HS-5 (cell line): Measurements from ENCODE around the gene DPYD.
"Not testable (repeated sequence)": the region's sequence is repeated elsewhere in the genome, so short reads cannot be mapped to it uniquely, and the experiment has no call there.

ENCODE experiments used
- DNase-seq: peaks from one replicate; pipeline ENCODE4 v3.0.0-alpha.2; 2012; ENCODE audit warnings: low read depth

DPYD gene

DNA sequence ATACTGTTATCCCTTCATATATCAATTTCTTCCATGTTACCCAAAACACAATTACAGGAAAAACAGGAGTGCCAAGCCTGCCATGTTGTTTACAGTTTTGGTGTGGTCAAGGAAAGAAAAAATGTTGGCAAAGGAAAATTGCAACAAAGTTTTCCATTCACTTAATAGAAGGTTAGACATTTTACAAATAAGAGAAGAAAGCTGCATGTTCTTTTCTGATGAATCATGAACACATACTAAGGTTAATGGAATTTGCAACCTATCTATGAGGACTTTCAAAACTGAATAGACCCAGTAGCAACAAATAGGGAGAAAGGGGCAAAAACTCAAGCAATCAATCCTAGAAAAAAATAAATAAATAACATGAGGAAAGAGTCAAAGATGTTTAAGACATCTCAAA is 556.7 kb downstream of the DPYD start:
- peak; percentile 24 for DNase-seq

DNA sequence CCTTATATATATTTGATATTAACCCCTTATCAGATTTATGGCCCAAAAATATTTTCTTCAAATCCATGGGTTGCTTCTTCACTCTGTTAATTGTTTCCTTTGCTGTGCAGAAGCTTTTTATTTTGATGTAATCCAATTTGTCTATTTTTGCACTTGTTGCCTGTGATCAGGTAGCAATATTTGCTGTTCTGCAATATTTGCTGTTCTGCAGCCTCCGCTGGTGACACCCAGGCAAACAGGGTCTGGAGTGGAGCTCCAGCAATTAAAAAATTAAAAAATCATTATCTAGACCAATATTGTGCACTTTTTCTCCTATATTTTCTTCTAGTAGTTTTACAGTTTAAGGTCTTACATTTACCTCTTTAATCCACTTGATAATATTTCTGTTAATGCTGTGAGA is 564.5 kb downstream of the DPYD start:
- DNase-seq = no peak

DNA sequence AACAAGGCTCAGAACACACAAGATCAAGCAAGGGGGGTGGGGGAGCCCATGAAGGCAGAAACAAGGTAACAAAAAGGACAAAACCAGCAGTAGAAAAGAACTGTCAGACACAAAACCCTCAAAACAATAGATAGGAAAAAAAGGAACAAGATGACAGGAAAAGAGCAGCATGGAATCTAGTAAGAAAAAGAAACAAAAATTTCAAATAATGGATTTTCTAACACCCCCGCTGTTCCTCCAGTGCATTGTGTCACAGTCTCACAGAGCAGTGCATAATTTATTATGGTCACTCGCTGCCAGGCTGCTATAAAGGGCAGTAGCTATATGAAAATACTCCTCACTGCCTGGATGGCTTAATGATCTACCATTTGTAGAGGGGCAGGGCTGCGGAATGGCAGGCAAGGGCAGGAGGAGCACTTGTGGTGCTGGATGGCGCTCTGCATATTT is 567.9 kb downstream of the DPYD start:
- DNase-seq = no peak

DNA sequence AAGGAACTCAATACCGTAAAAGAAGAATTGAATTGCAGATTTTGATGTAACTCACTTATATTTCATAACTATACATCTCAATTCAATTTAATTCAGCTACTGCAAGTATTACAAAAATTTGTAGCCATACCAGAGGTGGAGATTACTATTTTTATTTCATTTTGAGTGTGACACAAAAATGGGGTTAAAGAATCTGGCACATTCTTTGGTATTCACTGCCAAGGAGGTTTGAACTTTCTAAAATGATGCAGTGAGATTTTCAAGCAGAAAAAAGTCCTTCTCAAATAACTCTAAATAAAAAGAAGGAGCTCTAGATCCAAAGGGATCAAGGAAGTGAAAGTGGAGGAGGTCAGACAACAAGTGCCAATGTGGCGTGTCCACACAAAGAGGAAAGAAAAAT is 569.0 kb downstream of the DPYD start:
- no peak for DNase-seq

DNA sequence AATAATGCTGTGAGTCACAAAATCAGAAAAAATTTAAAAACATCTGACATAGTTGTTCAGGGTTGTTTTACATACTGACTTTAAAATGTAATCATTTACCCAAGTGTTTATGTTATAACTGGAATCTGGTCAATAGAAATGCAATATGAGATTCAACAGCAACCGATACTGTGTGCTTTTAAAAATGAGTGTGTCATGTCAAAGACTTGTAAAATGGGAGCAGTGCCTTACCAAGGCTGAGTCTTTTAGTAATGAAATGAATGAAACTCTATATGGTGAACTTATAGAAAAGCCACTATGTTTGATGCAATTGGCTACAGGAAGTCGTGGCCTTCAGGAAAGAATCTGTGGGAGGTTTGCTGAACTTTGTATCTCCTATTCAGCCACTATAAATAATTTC is 570.2 kb downstream of the DPYD start:
- DNase-seq = no peak

DNA sequence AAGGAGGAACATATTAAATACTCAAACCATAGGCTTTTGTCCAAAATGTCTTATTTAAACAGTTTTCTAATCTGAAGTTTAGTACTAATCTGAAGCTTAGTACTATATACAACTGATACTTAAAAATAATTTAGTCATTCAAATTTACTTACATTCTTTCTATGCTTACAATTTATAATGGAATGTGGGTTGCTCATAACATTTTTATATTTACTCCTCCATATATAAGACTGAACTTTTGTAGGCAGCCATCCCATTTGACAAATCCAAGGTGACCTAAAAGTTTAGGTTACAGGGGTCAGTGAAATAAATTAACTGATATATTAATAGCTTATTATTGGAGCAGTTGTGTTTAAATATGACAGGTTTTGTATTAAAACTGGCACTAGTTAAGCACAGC is 570.6 kb downstream of the DPYD start:
- DNase-seq = no peak

DNA sequence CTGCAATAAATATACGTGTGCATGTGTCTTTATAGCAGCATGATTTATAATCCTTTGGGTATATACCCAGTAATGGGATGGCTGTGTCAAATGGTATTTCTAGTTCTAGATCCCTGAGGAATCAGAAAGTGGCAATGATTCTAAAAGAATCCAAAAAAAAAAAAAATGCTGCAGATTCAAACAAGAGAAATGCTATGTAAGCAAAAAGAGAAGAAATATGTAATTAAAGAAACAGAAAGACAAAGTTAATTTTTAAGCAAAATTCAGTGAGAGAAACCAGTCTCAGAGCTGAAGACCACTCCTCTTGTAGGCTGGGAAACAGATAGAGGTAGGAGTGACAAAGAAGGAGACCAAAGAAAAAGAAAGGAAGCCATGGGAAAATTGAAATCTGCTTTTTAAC is 571.0 kb downstream of the DPYD start:
- DNase-seq = not testable (repeated sequence)

DNA sequence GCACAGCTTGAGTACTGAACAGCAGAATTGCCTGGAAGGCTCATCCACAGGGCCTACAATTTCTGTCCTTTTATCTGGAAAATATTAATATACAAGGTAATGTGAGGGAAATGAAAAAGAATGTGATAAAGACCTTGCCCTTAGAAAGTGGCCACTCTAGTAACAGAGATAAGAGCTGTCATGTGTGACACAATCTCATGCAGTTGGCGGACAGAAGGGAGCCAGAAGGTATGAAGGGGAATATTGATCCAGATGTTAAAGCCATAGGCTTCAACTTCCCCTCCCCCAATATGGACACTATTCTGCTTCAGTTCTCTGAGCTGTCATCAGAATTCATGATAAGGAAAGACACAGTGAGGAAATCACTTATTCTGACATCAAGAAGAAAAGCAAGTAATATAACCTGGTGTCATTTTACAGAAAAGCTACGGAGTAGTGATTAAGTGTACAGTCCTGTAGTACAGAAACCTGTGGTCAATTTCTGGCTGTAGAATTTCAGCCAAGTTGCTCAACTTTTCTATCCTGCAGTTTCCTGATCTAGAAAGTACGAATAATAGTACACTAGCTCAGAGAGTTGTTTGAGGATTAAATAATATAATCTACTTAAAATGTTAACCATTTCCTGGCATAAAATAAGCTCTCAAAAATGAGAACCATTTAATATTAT is 572.1 kb downstream of the DPYD start:
- DNase-seq = no peak

DNA sequence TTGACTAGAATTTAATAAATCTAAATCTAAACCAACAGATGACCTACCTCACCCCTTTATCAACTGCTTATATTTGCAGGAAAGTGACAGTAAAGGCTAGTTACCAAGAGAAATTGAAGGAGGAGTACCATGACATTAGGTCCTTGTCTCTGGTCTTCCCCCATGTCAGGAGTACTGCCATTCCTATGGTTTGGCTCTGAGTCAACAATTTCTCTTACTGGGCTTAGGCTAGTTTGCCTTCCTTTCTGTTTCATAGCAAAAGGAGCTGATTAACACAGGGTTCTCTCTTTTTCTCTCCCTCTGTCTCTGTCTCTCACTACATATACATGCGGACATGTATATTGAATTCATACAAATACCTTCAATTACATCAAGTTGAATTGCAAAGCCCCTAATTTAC is 579.9 kb downstream of the DPYD start:
- no peak for DNase-seq

DNA sequence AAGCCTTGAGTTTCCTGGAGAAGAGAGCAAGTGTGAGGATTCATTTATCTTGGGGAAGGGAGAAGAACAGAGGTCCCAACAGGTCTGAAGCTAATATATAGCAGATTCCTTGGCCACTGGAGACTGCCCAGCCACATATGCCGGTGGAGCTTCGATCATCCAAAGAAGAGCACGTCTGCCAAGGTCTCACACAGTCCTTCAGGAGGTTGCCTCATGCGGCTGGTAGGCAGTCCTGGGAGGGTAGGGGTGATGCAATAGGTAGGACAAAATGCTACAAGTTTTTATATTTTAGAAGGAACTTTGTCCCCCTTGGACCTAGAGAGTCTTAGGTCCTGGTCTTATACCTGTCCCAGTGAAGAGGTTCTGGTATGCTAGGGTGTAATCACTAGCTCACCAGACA is 582.5 kb downstream of the DPYD start:
- no peak for DNase-seq

DNA sequence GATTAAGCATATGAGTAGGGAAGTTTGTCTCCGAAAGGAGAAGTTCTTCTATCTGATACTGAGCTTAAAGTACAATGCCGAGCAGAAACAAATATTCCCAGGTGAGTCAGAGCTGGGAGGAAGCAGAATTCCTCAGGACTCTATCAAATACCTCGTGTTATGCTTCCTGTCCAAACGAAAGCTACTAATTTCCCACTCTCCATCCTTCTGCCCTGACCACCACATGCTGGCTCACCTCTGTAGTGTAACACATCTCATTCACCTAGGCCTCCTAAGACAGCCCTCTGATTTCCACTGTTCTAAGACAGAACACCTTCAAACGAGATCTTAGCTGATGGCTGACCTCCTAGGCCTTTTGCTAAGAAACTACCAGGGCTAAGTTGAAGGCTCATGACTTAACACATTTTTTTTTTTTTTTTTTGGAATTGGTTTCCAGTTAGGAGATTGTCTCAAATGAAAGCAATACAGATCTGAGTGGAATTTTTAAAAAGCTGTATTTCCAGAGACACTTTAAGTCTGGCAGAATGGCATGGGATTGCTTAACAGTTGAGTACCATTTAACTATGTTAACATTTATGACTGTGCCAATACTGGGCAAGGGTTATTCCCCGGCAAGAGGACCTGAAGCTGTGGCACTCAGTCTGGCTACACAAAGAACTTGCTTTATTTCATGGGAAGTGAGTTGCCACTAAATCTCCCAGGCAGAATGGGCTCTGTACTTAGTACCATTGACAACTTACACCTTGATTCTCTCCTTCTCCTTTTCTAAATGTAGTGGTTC is 583.4 kb downstream of the DPYD start:
- DNase-seq = no peak

DNA sequence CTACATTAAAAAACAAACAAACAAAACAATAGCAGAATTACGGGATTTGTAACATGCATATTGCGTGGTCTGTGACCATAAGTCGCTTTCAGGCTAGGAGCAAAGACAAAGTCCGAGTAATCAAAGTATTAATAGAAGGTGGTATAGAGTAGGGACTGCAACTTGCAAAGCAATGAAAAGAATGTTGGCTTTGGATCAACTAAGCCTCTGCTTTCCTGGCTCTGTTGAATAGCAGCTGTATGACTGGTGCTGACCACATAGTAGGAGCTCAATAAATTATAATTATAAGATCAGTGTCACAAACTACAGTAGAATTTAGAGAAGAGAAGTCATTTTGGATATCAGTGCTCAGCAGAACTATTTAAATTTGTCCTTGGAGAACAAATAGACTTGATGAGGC is 586.4 kb downstream of the DPYD start:
- peak; percentile 67 for DNase-seq

DNA sequence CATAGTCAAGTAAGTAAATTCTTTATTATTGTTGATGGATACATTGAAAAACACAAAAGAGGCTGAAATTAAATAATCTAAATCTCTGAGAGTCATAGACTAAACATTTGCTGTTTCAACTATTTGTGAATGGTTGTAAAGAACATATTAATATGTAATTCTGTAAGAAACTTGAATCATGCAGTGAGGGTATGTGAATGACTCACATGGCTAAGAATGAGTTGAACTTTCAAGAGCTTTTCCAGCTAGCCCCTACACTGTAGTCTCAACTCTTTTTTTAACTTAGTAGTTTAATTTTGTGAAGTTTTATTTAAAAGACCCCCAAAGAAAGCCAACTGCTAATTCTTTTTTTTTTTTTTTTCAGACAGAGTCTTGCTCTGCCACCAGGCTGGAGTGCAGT is 588.1 kb downstream of the DPYD start:
- no peak for DNase-seq

DNA sequence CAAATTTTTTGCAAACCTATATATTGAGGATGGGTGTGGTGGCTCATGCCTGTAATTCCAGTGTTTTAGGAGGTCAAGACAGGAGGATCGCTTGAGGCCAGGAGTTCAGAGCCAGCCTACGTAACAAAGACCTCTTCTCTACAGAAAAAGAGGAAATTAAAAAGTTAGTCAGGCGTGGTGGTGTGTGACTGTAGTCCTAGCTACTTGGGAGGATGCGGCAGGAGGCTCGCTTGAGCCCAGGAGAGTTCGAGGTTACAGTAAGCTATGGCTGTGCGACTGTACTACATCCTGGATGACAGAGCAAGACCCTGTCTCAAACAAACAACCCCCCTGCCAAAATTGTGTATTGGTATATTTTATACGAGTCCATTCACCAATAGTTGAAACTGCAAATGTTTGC is 589.7 kb downstream of the DPYD start:
- DNase-seq = no peak

DNA sequence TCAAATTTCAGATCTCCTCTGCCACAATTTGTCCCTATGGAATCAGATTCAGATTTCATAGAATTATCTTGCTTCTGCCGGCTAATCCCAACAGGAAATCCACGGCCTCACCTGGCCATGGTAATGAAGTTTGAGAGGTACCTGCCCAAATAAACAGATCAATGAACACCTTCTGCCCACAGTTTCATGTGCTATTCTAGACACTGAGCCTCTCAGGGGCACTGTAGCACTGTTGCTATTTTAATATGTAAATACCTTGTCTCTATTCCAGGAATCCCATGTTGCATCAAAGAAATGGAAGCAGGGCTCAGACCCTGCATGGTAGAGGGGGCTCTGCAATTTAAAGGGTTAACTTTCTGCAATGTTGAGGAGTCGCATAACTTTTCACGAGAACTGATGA is 606.1 kb downstream of the DPYD start:
- DNase-seq = no peak

DNA sequence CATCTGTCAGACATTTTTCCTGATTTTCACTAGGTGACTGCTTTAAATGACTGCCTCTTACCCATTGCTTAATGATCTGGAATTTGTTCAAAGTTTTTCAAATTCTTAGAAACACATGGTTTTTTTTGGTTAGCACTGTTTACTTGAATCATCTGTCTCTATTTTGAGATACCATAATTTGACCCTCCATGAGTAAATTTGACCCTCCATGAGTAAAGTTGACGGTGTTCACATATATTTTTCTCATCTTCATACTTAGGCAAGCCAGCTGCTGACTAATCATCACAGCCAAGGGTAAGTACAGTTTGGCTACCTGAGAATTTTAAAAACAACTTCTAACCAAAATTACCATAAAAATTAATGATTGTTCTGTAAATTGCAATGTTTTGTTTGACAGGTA is 612.7 kb downstream of the DPYD start:
- peak; percentile 78 for DNase-seq

DNA sequence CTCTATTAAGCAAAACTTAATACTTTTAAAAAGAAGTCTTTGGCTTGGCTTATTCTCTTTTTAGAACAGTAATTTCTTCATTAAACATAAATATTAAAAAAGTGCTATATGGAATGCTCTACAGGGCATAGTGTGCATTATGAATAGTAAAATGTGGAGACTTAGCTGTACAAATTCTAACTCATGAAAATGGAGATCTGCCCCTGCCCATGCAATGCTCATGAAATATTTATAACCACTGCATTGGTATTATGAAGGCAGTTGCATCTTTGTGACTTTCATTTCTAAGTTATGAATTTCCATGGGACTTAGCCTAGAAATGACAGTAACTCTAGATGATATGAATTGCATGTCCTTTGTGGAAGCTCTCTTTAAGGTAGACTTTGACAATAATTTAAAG is 613.3 kb downstream of the DPYD start:
- no peak for DNase-seq

DNA sequence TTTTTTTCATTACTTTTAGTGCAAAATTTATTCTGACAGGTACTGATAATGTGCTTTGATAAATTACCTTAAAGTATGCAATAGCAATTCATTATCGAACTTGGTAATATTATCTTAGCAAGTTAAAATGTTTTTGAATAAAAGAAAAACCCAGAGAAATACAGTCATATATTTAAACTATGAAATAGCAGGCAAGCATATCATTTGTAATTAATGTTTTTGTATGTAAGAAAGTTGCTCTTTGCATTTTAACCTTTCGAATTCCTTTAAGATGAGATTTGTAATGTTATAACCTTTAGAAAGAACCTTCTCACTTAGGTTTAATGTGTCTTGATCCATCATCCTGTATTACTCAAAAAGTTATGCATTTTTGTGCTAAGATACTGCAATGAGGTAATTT is 613.7 kb downstream of the DPYD start:
- DNase-seq = no peak

DNA sequence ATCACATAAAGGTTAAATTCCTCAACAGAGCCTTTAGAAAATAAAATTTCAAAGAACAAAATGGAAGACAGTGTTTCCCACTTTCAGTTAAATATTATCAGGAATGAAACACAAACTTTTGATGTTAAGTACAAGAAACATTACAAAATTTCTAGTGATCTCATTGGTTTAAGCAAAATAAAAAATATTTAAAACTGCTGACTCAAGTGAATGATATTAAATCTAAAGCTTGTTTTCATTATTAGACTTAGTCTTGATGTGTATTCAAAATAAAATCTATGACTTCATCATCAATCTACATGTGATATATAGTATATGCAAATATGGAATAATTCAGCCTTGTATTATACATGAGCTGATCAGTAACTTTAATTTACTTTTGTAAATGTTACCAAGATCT is 614.3 kb downstream of the DPYD start:
- no peak for DNase-seq

DNA sequence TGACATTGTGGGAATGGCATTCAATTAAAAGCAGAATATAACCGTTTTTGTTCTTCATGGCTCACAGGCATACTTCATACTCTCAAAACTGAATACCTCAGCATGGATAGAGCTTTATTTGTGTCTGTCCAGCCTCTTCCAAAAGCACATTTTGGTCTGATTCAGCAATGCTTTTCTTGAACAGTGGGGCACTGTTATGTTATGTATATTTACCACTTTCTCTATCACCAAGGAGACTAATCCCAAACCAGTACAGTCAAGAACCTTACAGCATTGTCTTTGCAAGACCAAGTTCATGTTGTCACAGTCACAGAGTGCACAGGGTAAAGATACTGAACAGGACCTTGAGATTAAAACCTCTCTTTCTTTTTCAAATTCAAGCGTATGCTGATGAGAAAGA is 616.5 kb downstream of the DPYD start:
- no peak for DNase-seq

DNA sequence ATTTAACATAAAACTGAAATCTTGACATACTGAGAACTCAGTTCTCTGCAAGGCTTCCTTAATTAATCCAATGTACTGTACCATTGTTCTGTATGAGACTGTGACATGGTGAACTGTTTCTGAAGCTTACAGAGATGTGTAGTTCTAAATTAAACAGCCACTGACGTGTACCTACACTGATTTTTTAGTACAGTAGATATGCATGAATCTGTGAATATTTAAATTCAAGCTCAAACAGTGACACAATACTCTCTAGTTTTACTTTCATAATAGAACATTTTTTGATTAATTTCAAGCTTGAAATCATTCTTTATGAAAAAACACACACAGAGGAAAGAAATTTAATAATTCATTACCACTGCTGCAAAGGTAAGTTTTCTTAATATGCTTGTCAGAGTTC is 621.9 kb downstream of the DPYD start:
- DNase-seq = no peak

DNA sequence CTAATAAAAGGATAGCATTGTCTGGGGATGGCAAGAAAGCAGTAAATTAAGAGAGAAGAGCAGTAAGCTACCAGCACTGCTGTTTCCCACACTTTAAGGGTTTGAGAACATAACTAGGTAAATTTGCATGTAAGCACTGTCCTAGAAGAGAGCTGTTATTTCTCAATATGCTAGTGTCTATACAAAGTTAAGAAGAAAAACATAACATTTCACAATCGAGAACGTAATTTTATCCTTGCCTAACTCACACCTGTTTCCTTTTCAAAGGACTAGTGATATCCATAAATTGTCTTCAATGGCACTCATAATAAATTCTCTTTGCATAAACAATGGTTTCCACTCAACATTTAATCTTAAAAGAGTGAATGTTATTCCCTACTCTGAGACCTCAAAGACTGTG is 623.2 kb downstream of the DPYD start:
- no peak for DNase-seq

DNA sequence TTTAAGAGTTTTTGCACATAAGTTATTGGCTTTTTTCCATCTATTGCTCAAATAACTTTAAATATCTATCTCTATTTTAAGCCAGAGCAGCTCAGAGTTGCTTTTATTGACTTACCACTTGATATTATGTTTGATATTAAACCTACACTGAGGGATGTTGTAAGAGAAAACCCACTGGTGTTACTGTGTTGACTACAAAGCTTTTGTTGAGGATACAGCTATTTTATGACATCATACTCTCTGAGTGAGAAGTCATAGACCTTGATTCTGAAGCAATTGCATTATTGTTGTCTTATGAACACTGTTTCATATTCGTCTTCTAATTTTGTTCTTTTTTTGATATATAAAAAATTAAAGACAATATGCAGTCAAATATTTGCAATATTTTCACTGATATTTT is 638.9 kb downstream of the DPYD start:
- no peak for DNase-seq
